GM03348 (cell line): Measurements from ENCODE around the gene MRPS17.

Source experiments
- DNase-seq: peaks from one replicate; pipeline ENCODE4 v3.0.0; 2012; ENCODE audit warnings: low spot score

Gene MRPS17

GRCh38 chr7:55970978-55971377 lies 19.3 kb downstream of the MRPS17 start:
- no peak for DNase-seq

DNA sequence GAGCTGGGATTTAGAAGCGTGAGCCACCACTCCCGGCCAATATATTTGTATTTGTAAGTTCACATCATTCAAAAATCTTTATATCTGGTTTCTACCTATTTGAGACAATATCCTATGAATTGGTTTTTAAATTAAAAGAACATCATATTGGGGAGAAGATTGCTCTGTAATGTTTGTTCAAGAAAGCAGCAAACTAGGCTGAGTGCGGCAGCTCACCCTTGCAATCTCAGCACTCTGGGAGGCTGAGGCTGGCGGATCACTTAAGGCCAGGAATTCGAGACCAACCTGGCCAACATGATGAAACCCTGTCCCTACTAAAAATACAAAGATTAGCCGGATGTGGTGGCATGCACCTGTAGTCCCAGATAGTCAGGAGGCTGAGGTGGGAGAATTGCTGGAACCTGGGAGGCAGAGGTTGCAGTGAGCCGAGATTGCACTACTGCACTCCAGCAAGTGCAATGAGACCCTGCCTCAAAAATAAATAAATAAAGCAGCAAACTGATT lies 22.1 kb downstream of the MRPS17 start:
- DNase-seq: no peak

DNA sequence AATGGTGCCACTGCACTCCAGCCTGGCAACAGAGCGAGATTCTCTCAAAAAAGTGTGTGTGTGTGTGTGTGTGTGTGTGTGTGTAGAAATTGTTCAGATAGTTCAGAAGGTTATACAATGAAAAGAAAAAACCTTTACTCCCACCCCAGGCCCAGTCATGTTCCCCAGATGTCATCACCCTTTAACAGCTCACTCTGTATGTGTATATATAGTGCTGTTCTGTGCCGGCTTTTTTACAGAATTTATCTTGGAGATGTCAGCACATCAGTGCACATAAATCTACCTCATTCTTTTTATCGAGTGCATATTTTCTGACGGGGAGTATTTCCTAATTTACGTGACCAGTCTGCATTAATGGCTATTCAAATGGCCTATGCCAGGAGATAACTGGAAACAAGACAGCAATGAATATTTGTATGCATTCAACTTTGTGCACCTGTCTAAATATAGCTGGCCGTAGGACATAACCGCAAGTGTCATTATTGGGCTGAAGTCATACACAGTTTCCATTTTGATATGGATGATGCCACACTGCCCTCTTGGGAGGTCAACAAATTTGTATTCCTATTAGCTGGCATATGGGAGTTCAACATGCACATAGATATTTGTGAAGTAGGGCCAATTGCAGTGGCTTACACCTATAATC lies 24.4 kb downstream of the MRPS17 start:
- no peak for DNase-seq

DNA sequence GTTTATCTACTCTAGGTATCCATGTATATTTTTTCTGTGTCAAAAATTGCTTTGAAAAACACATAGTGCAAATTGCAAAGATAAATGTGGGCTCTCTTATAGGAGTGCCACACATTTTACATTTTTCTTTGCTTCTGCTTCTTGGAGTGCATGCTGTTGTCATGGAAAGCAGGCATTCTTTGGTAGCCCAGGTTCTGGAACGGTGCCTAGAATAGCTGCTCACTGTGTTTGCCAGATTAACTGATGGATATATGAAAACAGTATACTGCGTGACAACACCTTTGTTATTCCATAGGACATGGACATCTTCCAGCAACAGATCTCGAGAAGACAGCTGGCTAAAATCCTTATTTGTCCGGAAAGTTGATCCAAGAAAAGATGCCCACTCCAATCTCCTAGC lies 26.2 kb downstream of the MRPS17 start:
- DNase-seq: peak; percentile 50

- no peak for DNase-seq
Measured at GRCh38 chr7:55980266-55980665, 28.6 kb downstream of the MRPS17 start.

DNA sequence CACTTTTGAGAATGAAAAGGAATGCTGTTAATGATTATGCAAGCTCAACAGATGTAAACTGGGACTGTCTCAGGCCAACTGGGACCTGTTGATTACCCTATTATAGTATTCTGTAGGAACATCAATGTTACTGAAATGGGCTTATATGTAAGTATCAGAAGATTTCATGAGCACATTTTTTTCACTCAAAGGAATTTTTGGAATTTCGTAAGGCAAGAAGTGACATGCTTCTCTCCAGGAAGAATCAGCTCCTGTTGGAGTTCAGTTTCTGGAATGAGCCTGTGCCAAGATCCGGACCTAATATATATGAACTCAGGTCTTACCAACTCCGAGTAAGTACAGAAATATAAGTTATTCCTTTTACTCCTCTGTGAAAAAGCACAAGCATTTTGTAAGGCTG lies 31.9 kb downstream of the MRPS17 start:
- DNase-seq: no peak

DNA sequence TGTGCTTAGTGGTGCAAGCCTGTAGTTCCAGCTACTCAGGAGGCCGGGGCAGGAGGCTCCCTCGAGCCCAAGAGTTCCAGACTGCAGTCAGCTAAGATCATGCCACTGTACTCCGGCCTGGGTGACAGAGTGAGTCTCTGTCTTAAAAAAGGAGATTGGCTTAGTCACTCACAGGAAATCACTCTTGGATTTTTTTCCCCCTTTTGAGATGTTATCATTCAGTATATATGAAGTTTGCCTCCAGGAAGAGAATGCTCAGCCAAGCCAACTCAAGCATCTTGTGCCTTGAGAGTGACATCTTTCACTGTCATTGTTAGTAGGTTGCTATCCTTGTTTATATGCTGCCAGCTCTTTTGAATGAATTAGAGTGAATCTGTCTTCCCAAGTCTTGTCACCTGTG lies 40.7 kb downstream of the MRPS17 start:
- DNase-seq: no peak

DNA sequence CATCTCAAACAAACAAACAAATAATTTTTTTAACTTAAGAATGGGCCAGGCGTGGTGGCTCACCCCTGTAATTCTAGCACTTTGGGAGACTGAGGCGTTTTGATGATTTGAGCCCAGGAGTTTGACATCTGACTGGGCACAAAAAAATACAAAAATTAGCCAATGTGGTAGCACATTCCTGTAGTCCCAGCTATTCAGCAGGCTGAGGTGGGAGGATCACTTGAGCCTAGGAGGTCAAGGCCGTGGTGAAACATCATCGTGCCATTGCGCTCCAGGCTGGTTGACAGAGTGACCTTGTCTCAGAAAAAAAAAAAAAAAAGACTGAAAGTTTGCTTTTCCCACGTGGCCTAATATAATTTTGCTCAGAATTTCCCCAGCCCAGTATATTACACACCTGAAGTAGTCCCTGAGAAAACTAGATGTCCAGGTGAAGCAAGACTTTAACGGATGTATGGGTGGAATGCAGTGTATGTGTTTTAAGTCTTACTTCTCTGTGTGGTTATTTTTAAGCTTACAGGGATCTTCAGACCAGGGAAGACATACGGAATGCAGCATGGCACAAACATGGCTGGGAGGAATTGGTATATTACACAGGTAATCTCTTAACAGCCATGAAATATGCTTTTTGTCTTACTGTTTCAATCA lies 45.3 kb downstream of the MRPS17 start:
- no peak for DNase-seq

DNA sequence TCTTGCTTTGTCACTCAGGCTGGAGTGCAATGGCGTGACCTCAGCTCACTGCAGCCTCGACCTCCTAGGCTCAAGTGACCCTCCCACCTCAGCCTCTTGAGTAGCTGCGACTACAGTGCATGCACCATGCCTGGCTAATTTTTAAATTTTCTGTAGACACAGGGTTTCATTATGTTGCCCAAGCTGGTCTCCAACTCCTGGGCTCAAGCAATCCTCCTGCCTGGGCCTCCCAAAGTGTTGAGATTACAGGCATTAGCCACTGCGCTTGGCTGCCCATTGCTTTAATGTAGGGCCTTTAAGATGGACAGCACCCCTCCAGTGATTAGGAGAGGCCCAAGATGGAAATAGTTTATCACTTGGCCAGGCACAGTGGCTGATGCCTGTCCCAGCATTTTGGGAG lies 52.1 kb downstream of the MRPS17 start:
- no peak for DNase-seq
